Measurements from ENCODE around the gene ZNF618.

GRCh38 chr9:114061292-114061691, 185.2 kb downstream of the ZNF618 start:
- TF ChIP-seq CTCF (conservative IDR thresholded peaks at IDR 0.05; ENCODE audit: low read depth, low read length) (no peak), EZH2 (IDR thresholded peaks at IDR 0.05; ENCODE audit: borderline replicate concordance, low read depth, low read length, poor library complexity, severe bottlenecking) (no peak)

All from A673 (cell line).